ENCODE measurements around the gene LY6G5C. TPM values are rescaled to one million over a fixed set of nuclear protein-coding genes. Genes with fewer than 3 reads are reported as not detected.

The LY6G5C gene
- total and polyA plus RNA-seq, 9 of the 15 experiments (the other 6 are each of a cell fraction or from before 2014, with no cell fraction given), result 0.10 to 0.67 (median 0.46) TPM; not detected in 4

DNA sequence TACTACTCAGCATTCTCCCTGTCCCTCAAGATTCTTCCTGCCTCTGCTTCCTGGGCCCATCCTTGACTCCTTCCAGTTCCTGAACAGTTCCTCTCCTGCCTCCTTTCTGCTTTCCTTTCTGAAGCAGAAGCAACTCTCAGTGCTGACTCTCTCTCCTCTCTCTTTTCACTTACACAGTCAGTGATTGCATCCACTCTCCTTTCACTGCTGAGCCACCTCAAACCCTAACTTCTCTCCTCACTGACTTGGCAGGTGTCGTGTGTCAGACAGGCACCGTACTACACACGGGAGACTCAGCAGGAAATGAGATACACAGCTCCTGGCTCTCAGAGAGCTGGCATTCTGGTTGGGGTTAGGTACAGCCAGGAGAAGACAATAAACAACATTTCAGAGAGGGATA lies 16.7 kb upstream of the LY6G5C start:
- ATAC-seq, result no peak
- no TSS peak for BruUV-seq (replicated peaks)
- 54% methylated on average over 3 of the region's 3 CpGs for WGBS (ENCODE audit: insufficient coverage, low coverage, missing lambda C conversion rate)
- TF ChIP-seq TAL1 (IDR thresholded peaks at IDR 0.05) (no peak), POLR2A (conservative IDR thresholded peaks at IDR 0.05) (no peak), ZNF583 (CRISPR knock-in tag; IDR thresholded peaks at IDR 0.05) (no peak), HDAC1 (IDR thresholded peaks at IDR 0.05) (peak in 1 of 2 experiments; percentile 52; a peak in 2 of 4 replicates), NFIC (IDR thresholded peaks at IDR 0.05) (0 out of 2 replicates have a peak, but pooled peaks have one; percentile 6), RBM22 (IDR thresholded peaks at IDR 0.05; ENCODE audit: low read depth, low read length, poor library complexity, severe bottlenecking) (no peak)
- TF ChIP-seq, protein P1, sequence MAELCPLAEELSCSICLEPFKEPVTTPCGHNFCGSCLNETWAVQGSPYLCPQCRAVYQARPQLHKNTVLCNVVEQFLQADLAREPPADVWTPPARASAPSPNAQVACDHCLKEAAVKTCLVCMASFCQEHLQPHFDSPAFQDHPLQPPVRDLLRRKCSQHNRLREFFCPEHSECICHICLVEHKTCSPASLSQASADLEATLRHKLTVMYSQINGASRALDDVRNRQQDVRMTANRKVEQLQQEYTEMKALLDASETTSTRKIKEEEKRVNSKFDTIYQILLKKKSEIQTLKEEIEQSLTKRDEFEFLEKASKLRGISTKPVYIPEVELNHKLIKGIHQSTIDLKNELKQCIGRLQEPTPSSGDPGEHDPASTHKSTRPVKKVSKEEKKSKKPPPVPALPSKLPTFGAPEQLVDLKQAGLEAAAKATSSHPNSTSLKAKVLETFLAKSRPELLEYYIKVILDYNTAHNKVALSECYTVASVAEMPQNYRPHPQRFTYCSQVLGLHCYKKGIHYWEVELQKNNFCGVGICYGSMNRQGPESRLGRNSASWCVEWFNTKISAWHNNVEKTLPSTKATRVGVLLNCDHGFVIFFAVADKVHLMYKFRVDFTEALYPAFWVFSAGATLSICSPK (IDR thresholded peaks at IDR 0.05; ENCODE audit: borderline replicate concordance), result no peak
- TF ChIP-seq, protein P2, sequence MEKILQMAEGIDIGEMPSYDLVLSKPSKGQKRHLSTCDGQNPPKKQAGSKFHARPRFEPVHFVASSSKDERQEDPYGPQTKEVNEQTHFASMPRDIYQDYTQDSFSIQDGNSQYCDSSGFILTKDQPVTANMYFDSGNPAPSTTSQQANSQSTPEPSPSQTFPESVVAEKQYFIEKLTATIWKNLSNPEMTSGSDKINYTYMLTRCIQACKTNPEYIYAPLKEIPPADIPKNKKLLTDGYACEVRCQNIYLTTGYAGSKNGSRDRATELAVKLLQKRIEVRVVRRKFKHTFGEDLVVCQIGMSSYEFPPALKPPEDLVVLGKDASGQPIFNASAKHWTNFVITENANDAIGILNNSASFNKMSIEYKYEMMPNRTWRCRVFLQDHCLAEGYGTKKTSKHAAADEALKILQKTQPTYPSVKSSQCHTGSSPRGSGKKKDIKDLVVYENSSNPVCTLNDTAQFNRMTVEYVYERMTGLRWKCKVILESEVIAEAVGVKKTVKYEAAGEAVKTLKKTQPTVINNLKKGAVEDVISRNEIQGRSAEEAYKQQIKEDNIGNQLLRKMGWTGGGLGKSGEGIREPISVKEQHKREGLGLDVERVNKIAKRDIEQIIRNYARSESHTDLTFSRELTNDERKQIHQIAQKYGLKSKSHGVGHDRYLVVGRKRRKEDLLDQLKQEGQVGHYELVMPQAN (IDR thresholded peaks at IDR 0.05; ENCODE audit: borderline replicate concordance), result peak; percentile 27; the same call in 1 of the 2 replicates
- TF ChIP-seq, protein P3, sequence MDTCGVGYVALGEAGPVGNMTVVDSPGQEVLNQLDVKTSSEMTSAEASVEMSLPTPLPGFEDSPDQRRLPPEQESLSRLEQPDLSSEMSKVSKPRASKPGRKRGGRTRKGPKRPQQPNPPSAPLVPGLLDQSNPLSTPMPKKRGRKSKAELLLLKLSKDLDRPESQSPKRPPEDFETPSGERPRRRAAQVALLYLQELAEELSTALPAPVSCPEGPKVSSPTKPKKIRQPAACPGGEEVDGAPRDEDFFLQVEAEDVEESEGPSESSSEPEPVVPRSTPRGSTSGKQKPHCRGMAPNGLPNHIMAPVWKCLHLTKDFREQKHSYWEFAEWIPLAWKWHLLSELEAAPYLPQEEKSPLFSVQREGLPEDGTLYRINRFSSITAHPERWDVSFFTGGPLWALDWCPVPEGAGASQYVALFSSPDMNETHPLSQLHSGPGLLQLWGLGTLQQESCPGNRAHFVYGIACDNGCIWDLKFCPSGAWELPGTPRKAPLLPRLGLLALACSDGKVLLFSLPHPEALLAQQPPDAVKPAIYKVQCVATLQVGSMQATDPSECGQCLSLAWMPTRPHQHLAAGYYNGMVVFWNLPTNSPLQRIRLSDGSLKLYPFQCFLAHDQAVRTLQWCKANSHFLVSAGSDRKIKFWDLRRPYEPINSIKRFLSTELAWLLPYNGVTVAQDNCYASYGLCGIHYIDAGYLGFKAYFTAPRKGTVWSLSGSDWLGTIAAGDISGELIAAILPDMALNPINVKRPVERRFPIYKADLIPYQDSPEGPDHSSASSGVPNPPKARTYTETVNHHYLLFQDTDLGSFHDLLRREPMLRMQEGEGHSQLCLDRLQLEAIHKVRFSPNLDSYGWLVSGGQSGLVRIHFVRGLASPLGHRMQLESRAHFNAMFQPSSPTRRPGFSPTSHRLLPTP (IDR thresholded peaks at IDR 0.05; ENCODE audit: borderline replicate concordance, extremely low read depth, insufficient read length), result no peak
- TF ChIP-seq, protein P4, sequence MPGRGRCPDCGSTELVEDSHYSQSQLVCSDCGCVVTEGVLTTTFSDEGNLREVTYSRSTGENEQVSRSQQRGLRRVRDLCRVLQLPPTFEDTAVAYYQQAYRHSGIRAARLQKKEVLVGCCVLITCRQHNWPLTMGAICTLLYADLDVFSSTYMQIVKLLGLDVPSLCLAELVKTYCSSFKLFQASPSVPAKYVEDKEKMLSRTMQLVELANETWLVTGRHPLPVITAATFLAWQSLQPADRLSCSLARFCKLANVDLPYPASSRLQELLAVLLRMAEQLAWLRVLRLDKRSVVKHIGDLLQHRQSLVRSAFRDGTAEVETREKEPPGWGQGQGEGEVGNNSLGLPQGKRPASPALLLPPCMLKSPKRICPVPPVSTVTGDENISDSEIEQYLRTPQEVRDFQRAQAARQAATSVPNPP (IDR thresholded peaks at IDR 0.05; ENCODE audit: borderline replicate concordance, insufficient read depth, insufficient read length), result no peak
- TF ChIP-seq, protein P5, sequence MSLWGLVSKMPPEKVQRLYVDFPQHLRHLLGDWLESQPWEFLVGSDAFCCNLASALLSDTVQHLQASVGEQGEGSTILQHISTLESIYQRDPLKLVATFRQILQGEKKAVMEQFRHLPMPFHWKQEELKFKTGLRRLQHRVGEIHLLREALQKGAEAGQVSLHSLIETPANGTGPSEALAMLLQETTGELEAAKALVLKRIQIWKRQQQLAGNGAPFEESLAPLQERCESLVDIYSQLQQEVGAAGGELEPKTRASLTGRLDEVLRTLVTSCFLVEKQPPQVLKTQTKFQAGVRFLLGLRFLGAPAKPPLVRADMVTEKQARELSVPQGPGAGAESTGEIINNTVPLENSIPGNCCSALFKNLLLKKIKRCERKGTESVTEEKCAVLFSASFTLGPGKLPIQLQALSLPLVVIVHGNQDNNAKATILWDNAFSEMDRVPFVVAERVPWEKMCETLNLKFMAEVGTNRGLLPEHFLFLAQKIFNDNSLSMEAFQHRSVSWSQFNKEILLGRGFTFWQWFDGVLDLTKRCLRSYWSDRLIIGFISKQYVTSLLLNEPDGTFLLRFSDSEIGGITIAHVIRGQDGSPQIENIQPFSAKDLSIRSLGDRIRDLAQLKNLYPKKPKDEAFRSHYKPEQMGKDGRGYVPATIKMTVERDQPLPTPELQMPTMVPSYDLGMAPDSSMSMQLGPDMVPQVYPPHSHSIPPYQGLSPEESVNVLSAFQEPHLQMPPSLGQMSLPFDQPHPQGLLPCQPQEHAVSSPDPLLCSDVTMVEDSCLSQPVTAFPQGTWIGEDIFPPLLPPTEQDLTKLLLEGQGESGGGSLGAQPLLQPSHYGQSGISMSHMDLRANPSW (CRISPR knock-in tag; IDR thresholded peaks at IDR 0.05), result peak; percentile 87; the same call in 1 of the 2 replicates

More for the DNA sequence above, 16.7 kb upstream of the LY6G5C start:
- Histone ChIP-seq H3K4me1 (replicated peaks in 1 of 2; ENCODE audit: control insufficient read depth in 2 of 2, insufficient read depth in 2 of 2, low read length in 2 of 2) (peaks cover 16 to 17% of the 10 kb centered on the region in 2 experiments), H3K9ac (ENCODE audit: insufficient read depth in 1 of 2, low read depth in 2 of 2, low read length in 2 of 2) (peak overlapping the region in 1 of 2 experiments; percentile 24; a peak in 1 of 4 replicates), H3K9me1 (ENCODE audit: control insufficient read depth, insufficient read depth, low read length) (peaks cover 5% of the 10 kb centered on the region), H3K27ac (ENCODE audit: extremely low read depth, low read depth, low read length) (peak overlapping the region; percentile 12; the same call in 1 of the 3 replicates), H3K4me2 (ENCODE audit: insufficient read depth, low read length) (no peak overlapping the region), H3K36me3 (ENCODE audit: control insufficient read depth, insufficient read depth, low read length) (peaks cover 83% of the 10 kb centered on the region), H3K9me3 (replicated peaks; ENCODE audit: control insufficient read depth, insufficient read depth, low read depth, low read length) (no peaks in the 10 kb centered on the region), H2AFZ (ENCODE audit: low read depth, low read length) (no peak overlapping the region), H3K4me3 (no peak overlapping the region), H3K27me3 (ENCODE audit: control insufficient read depth in 2 of 2, insufficient read depth in 2 of 2, low read length in 2 of 2) (no peaks in the 10 kb centered on the region), H3K79me2 (ENCODE audit: control insufficient read depth, insufficient read depth, low read length) (peaks cover 45% of the 10 kb centered on the region), H4K20me1 (replicated peaks; ENCODE audit: control insufficient read depth, insufficient read depth, low read length) (no peaks in the 10 kb centered on the region; the same call in 1 of the 2 replicates)
- intact Hi-C loops (cut with micrococcal nuclease), result no loop called here
- in situ Hi-C loops (cut with MboI), result no loop called here
- ChIA-PET CTCF (ENCODE audit: low intra/inter-chr PET ratio) (interaction anchor here (0.7 kb wide), 1 partner anchor 331 kb away, joined by 3 read pairs; no protein-coding TSS in a partner anchor), POLR2A (interaction anchor here (0.8 to 1.3 kb wide), 5 partner anchors 13 to 72 kb away, joined by 3 to 5 read pairs (median 3); partner anchors contain the start of genes BAG6 and MPIG6B)
- FAIRE-seq (no peak), DNase-seq (ENCODE audit: extremely low read depth in 1 of 4, low spot score in 3 of 4) (no peak)
